ENCODE data around the gene SLC25A21. TPM values are rescaled to one million over a fixed set of nuclear protein-coding genes. Genes with fewer than 3 reads are reported as not detected.
A peak's percentile ranks its signal among the peaks of the same experiment; 100 is the strongest.
"Not testable (repeated sequence)": the region's sequence is repeated elsewhere in the genome, so short reads cannot be mapped to it uniquely, and the experiment has no call there.

The SLC25A21 gene
- total RNA-seq, 2 experiments from 2014 or later, result not detected

- ChIA-PET CTCF (no interaction called here), POLR2A (no interaction called here)
Measured at GRCh38 chr14:37197421-37198272, 25.2 kb upstream of the SLC25A21 start, which contains the start of gene MIPOL1. Gene MIPOL1, plus strand, starts transcription at chr14:37197937. Its CDS starts 49,952 bp downstream, at chr14:37247889.

GRCh38 chr14:37196604-37197420 is 24.4 kb upstream of the SLC25A21 start:
- peaks cover 2% of the 10 kb centered on the region for H3K9me3 Mint-ChIP-seq
- POLR2A ChIA-PET, result no interaction called here
- peaks cover 8% of the 10 kb centered on the region for H3K4me1 Mint-ChIP-seq
- DNase-seq, result no peak
- CTCF ChIA-PET, result interaction anchor here (0.5 kb wide), 1 partner anchor 11 kb away, joined by 5 read pairs; no protein-coding TSS in a partner anchor
- H3K27me3 Mint-ChIP-seq, result peaks cover 18% of the 10 kb centered on the region
- H3K27ac Mint-ChIP-seq, result no peak overlapping the region
- H3K36me3 Mint-ChIP-seq (ENCODE audit: low read depth), result no peaks in the 10 kb centered on the region
- no peak overlapping the region for H3K4me3 Mint-ChIP-seq

More at GRCh38 chr14:37197421-37198272, 25.2 kb upstream of the SLC25A21 start, which contains the start of gene MIPOL1:
- DNase-seq, result peak; percentile 19
- Mint-ChIP-seq H3K27me3 (peaks cover 18% of the 10 kb centered on the region), H3K9me3 (no peaks in the 10 kb centered on the region), H3K36me3 (ENCODE audit: low read depth) (no peaks in the 10 kb centered on the region), H3K4me3 (peak within 1 kb of the TSS; percentile 55), H3K27ac (no peak within 1 kb of the TSS), H3K4me1 (peaks cover 8% of the 10 kb centered on the region)

- Mint-ChIP-seq H3K4me1 (peaks cover 8% of the 10 kb centered on the region), H3K36me3 (ENCODE audit: low read depth) (no peaks in the 10 kb centered on the region), H3K27me3 (peaks cover 18% of the 10 kb centered on the region), H3K4me3 (no peak overlapping the region), H3K9me3 (peaks cover 2% of the 10 kb centered on the region), H3K27ac (no peak overlapping the region)
- ChIA-PET CTCF (no interaction called here), POLR2A (no interaction called here)
- no peak for DNase-seq
Measured at GRCh38 chr14:37195327-37195726, 22.9 kb upstream of the SLC25A21 start.

DNA sequence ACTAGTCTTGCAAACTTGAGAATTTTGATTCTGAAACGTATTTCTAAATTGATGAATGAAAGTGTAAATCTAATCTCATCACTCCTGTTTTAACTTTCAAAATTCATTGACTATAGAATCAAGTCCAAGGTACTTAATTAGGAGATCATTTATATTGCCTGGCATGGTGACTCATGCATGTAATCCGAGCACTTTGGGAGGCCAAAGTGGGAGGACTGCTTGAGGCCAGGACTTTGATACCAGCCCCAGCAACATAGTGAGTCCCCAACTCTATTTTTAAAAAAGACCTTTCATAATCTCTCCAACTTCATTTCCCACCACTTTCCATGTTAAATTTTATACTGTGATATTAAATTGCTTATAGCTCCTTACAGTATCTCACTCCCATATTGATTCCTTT is 22.3 kb upstream of the SLC25A21 start:
- no peak overlapping the region for H3K4me3 Mint-ChIP-seq

DNA sequence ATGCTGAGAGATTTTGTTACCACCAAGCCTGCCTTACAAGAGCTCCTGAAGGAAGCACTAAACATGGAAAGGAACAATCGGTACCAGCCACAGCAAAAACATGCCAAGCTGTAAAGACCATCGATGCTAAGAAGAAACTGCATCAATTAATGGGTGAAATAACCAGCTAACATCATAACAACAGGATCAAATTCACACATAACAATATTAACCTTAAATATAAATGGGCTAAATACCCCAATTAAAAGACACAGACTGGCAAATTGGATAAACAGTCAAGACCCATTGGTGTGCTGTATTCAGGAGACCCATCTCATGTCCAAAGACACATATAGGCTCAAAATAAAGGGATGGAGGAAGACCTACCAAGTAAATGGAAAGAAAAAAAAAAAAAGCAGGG is 17.3 kb upstream of the SLC25A21 start:
- H3K27ac Mint-ChIP-seq; DNase-seq; H3K36me3 Mint-ChIP-seq (ENCODE audit: low read depth); H3K27me3 Mint-ChIP-seq; H3K9me3 Mint-ChIP-seq; CTCF ChIA-PET; POLR2A ChIA-PET; H3K4me1 Mint-ChIP-seq; H3K4me3 Mint-ChIP-seq: not testable (repeated sequence)

More for the DNA sequence above, 22.3 kb upstream of the SLC25A21 start:
- Mint-ChIP-seq H3K36me3 (ENCODE audit: low read depth) (no peaks in the 10 kb centered on the region), H3K27me3 (peaks cover 18% of the 10 kb centered on the region), H3K9me3 (peaks cover 2% of the 10 kb centered on the region), H3K27ac (no peak overlapping the region), H3K4me1 (peaks cover 8% of the 10 kb centered on the region)
- no peak for DNase-seq
- POLR2A ChIA-PET, result no interaction called here
- CTCF ChIA-PET, result no interaction called here

GRCh38 chr14:37187840-37188577 is 15.6 kb upstream of the SLC25A21 start:
- H3K4me1 Mint-ChIP-seq; H3K36me3 Mint-ChIP-seq (ENCODE audit: low read depth); DNase-seq; H3K27ac Mint-ChIP-seq; H3K27me3 Mint-ChIP-seq; H3K4me3 Mint-ChIP-seq; POLR2A ChIA-PET; H3K9me3 Mint-ChIP-seq; CTCF ChIA-PET: not testable (repeated sequence)

- ChIA-PET CTCF (no interaction called here), POLR2A (no interaction called here)
- Mint-ChIP-seq H3K4me3 (no peak overlapping the region), H3K27me3 (no peaks in the 10 kb centered on the region), H3K9me3 (peaks cover 7% of the 10 kb centered on the region), H3K36me3 (ENCODE audit: low read depth) (no peaks in the 10 kb centered on the region), H3K4me1 (no peaks in the 10 kb centered on the region), H3K27ac (no peak overlapping the region)
- DNase-seq, result no peak
Measured at GRCh38 chr14:37187294-37187693, 14.9 kb upstream of the SLC25A21 start.

- H3K27ac Mint-ChIP-seq, result no peak overlapping the region
- H3K27me3 Mint-ChIP-seq, result no peaks in the 10 kb centered on the region
- H3K4me3 Mint-ChIP-seq, result no peak overlapping the region
- H3K4me1 Mint-ChIP-seq, result no peaks in the 10 kb centered on the region
- no peak for DNase-seq
- H3K36me3 Mint-ChIP-seq (ENCODE audit: low read depth), result no peaks in the 10 kb centered on the region
- ChIA-PET CTCF (no interaction called here), POLR2A (no interaction called here)
- H3K9me3 Mint-ChIP-seq, result peaks cover 9% of the 10 kb centered on the region
Measured at GRCh38 chr14:37186865-37187264, 14.5 kb upstream of the SLC25A21 start.

- no peak for DNase-seq
- ChIA-PET CTCF (interaction anchor here (0.7 kb wide), 1 partner anchor 11 kb away, joined by 5 read pairs; no protein-coding TSS in a partner anchor), POLR2A (no interaction called here)
- Mint-ChIP-seq H3K4me3 (no peak overlapping the region), H3K27me3 (no peaks in the 10 kb centered on the region), H3K4me1 (no peaks in the 10 kb centered on the region), H3K36me3 (ENCODE audit: low read depth) (no peaks in the 10 kb centered on the region), H3K27ac (no peak overlapping the region), H3K9me3 (peaks cover 9% of the 10 kb centered on the region)
Measured at GRCh38 chr14:37185670-37186069, 13.3 kb upstream of the SLC25A21 start.

DNA sequence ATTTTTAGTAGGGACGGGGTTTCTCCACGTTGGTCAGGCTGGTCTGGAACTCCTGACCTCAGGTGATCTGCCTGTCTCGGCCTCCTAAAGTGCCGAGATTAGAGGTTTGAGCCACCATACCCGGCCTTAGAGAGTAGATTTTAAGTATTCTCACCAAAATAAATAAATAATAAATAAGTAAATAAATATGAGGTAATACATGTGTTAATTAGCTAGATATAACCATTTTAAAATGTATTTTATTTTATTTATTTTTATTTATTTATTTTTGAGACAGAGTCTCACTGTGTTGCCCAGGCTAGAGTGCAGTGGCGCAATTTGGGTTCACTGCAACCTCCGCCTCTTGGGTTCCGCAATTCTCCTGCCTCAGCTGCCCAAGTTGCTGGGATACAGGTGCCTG is 12.1 kb upstream of the SLC25A21 start:
- H3K4me1 Mint-ChIP-seq; H3K36me3 Mint-ChIP-seq (ENCODE audit: low read depth); DNase-seq; H3K27me3 Mint-ChIP-seq; POLR2A ChIA-PET; H3K4me3 Mint-ChIP-seq; CTCF ChIA-PET; H3K9me3 Mint-ChIP-seq; H3K27ac Mint-ChIP-seq: not testable (repeated sequence)

GRCh38 chr14:37181441-37181840 is 9.0 kb upstream of the SLC25A21 start:
- Mint-ChIP-seq H3K36me3 (ENCODE audit: low read depth) (no peaks in the 10 kb centered on the region), H3K9me3 (peaks cover 8% of the 10 kb centered on the region), H3K27ac (no peak overlapping the region), H3K4me1 (no peaks in the 10 kb centered on the region), H3K27me3 (no peaks in the 10 kb centered on the region), H3K4me3 (no peak overlapping the region)
- ChIA-PET POLR2A (no interaction called here), CTCF (no interaction called here)
- no peak for DNase-seq

- H3K27me3 Mint-ChIP-seq; CTCF ChIA-PET; POLR2A ChIA-PET; H3K36me3 Mint-ChIP-seq (ENCODE audit: low read depth); H3K27ac Mint-ChIP-seq; DNase-seq; H3K9me3 Mint-ChIP-seq; H3K4me3 Mint-ChIP-seq; H3K4me1 Mint-ChIP-seq: not testable (repeated sequence)
Measured at GRCh38 chr14:37180886-37181285, 8.5 kb upstream of the SLC25A21 start.

DNA sequence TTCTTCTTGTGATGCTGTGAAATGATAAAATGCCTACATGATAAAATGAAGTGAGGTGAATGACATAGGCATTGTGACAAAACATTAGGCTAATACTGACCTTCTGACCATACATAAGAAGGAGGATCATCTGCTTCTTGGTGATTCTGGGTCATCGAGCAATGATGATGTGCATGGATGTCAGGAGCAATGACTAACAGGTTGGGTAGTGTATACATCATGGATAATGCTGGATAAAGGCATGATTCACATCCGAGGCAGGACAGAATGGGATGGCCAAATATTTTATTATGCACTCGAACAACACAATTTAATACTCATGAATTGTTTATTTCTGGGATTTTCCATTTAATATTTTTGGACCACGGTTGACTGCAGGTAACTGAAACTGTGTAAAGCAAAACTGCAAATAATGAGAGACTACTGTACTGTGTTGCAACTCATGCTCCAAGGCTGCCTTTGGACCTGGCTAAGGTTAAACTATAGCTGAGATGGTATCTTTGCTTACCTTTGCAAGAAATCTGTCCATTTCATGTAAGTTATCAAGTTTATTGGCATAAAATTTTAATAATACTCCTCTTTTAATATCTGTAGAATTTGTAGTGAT is 7.6 kb upstream of the SLC25A21 start:
- H3K9me3 Mint-ChIP-seq, result peaks cover 8% of the 10 kb centered on the region
- ChIA-PET POLR2A (no interaction called here), CTCF (no interaction called here)
- H3K27me3 Mint-ChIP-seq, result no peaks in the 10 kb centered on the region
- H3K36me3 Mint-ChIP-seq (ENCODE audit: low read depth), result no peaks in the 10 kb centered on the region
- no peak overlapping the region for H3K27ac Mint-ChIP-seq
- H3K4me3 Mint-ChIP-seq, result no peak overlapping the region
- H3K4me1 Mint-ChIP-seq, result no peaks in the 10 kb centered on the region
- DNase-seq, result no peak

All from activated CD4-positive, alpha-beta memory T cell treated with anti-CD3 and anti-CD28 coated beads, Interleukin-2, amount 10 ng/mL, durations not matched to agents 7 days and 5 days (primary cell).